ENCODE data around the gene SFT2D2. TPM values are rescaled to one million over a fixed set of nuclear protein-coding genes. Genes with fewer than 3 reads are reported as not detected.

The SFT2D2 gene
- total RNA-seq, 1 donor from 2014 or later: 87.6 TPM

DNA sequence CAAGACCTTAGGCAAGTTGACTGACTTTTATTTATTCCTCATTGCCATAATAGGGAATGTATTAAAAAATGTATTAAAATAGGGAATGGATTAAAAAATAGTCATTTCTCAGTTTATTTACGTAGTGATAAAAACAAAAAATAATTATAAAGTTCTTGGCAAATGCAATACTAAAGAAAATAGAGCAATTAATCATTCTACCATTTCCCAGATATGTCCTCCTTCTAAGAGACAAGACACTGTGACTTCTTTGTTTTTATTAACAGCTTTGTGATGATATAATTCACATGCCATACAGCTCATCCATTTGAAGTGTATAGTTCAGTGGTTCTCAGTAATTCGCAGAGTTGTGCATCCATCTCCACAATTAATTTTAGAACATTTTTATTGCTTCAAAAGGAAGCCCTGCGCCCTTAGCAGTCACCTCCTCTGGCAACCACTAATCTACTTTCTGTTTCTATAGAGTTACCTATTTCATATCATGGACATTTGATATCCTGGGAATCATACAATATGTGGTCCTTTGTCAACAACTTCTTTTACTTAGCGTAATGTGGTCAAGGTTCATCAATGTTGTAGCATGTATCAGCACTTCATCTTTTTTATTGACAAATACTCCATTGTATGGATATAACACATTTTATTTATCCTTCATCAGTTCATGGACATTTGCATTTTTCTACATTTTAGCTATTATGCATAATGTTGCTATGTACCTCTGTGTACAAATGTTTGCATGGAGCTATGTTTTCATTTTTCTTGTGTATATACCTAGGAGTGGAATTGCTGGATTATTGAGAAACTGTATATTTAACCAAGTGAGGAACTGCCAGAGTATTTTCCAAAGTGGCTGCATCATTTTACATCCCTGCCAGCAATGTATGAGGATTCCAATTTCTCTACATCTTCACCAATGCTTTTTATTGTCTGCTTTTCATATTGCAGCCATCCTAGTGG, 60.4 kb downstream of the SFT2D2 start:
- intact Hi-C loops (cut with DNase I): no loop called here
- TF ChIP-seq CTCF (IDR thresholded peaks at IDR 0.05): no peak
- Histone ChIP-seq H3K4me3 (no peak overlapping the region), H3K36me3 (no peaks in the 10 kb centered on the region), H3K9me3 (no peaks in the 10 kb centered on the region), H3K27me3 (no peaks in the 10 kb centered on the region), H3K4me1 (peaks cover 4% of the 10 kb centered on the region), H3K27ac (no peak overlapping the region)
- ATAC-seq (no peak), DNase-seq (no peak)

DNA sequence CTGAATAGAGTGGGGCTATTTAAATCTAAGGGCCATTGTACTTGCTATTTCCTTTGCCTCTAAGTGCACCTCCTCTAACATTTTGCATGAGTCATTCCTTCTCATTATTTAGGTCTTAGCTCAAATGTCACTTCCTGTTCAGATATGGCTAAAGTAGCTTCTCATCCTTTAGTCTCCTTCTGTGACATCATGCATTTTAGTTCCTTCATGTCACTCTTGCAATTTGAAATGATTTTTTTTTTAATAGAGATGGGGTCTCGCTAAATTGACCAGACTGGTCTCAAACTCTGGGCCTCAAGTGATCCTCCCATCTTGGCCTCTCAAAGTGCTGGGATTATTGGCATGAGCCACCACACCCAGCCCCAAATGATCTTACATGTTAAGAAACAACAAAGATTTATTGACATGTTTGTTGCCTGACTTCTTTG, 61.4 kb downstream of the SFT2D2 start:
- H3K27me3 ChIP-seq: no peaks in the 10 kb centered on the region
- H3K27ac ChIP-seq: no peak overlapping the region
- H3K36me3 ChIP-seq: no peaks in the 10 kb centered on the region
- H3K9me3 ChIP-seq: no peaks in the 10 kb centered on the region
- TF ChIP-seq CTCF (IDR thresholded peaks at IDR 0.05): no peak
- H3K4me3 ChIP-seq: no peak overlapping the region
- intact Hi-C loops (cut with DNase I): no loop called here
- no peak for ATAC-seq
- no peak for DNase-seq
- H3K4me1 ChIP-seq: peaks cover 4% of the 10 kb centered on the region

DNA sequence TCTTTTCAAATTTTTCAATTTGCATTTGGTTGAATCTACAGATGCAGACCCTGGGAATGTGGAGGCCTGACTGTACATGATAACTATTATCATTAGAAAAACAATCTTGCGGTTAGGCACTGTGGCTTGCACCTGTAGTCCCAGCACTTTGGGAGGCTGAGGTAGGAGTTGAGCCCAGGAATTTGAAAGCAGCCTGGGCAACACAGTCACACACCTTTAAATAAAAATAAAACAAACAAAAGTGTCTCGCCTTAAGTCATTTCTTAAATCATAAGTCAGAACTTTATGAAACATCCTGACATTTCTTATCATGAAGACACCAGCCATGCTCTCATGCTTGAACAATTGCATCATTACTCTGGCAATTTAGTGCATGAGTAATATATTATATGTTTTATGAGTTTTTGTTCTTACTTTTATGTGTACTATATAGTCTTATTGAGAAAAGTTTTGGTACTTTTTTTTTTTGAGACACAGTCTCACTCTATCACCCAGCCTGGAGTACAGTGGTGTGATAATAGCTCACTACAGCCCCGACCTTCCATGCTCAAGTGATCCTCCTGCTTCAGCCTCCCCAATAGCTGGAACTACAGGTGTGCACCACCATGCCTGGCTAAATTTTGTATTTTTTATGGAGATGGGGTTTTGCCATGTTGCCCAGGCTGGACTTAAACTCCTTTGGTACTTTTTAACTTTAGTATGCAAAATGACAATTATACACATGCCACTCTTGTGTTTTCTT, 62.7 kb downstream of the SFT2D2 start:
- no peak for ATAC-seq
- Histone ChIP-seq H3K4me3 (no peak overlapping the region), H3K36me3 (no peaks in the 10 kb centered on the region), H3K27ac (no peak overlapping the region), H3K4me1 (peaks cover 4% of the 10 kb centered on the region), H3K9me3 (no peaks in the 10 kb centered on the region), H3K27me3 (no peaks in the 10 kb centered on the region)
- no peak for DNase-seq
- TF ChIP-seq CTCF (IDR thresholded peaks at IDR 0.05): no peak
- intact Hi-C loops (cut with DNase I): no loop called here

DNA sequence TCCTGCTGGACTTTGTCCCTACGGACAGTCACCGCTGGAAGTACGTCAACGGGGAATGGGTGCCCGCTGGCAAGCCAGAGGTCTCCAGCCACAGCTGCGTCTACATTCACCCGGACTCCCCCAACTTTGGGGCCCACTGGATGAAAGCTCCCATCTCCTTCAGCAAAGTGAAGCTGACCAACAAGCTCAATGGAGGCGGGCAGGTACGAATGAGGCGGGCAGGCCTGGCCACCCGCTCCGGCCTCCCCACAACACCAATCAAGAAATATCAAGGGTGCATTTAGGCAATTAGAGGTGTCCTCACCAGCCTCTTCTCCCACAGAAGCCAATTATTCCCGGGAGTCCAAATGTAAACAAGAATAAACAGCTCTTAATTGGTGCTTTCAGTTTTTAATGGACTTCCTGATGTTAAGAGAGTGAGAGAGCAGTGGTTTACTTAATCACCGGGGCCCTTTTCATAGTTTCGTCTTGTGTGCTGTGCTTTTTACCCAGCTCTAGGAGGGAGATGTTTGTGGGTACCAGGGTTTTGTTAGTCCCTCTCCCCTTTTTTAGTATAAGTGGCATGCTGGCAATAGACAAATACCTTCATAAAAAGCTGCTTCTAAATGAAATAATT, 65.5 kb downstream of the SFT2D2 start:
- Histone ChIP-seq H3K27ac (no peak overlapping the region), H3K9me3 (no peaks in the 10 kb centered on the region), H3K36me3 (no peaks in the 10 kb centered on the region), H3K4me1 (no peaks in the 10 kb centered on the region), H3K4me3 (no peak overlapping the region), H3K27me3 (no peaks in the 10 kb centered on the region)
- no peak for TF ChIP-seq CTCF (IDR thresholded peaks at IDR 0.05)
- ATAC-seq (no peak), DNase-seq (no peak)
- intact Hi-C loops (cut with DNase I): no loop called here

DNA sequence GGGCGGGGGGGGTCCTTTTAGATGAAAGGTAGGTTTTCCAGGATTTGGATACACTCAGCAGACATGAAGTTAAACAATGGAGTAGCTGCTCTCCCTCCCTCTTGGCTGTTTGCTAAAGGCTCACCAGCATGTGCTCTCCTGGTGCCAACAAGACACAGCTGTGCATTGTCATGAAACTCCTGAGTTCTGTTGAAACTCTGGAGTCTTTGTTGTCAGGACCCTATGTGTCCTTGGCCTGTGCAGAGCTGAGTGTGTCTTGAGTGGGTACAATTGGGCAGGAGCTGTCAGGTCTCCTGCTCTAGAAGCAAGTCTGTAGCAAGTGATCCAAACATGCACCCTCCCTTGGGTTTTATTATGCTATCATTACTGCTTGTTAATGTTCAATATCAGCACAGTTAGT, 67.6 kb downstream of the SFT2D2 start:
- no peaks in the 10 kb centered on the region for H3K9me3 ChIP-seq
- H3K27ac ChIP-seq: no peak overlapping the region
- H3K4me3 ChIP-seq: no peak overlapping the region
- H3K4me1 ChIP-seq: no peaks in the 10 kb centered on the region
- ATAC-seq (peak; percentile 59), DNase-seq (no peak)
- no peaks in the 10 kb centered on the region for H3K27me3 ChIP-seq
- no peaks in the 10 kb centered on the region for H3K36me3 ChIP-seq
- intact Hi-C loops (cut with DNase I): no loop called here
- TF ChIP-seq CTCF (IDR thresholded peaks at IDR 0.05): no peak

All from upper lobe of right lung (tissue), 1 donor.